HL-60 (cell line): ENCODE data around the gene SBF1.

Experiments
- CTCF ChIP-seq: IDR thresholded peaks from one replicate; pipeline ENCODE4 v1.5.1; 2011; ENCODE audit warnings: low read length, control low read depth, inconsistent platforms; ENCODE audit not compliant: insufficient read depth
- GABPA ChIP-seq: IDR thresholded peaks from 2 replicates; pipeline ENCODE4 v1.6.1; 2012; ENCODE audit warnings: low read depth
- POLR2AphosphoS5 ChIP-seq: IDR thresholded peaks from 2 replicates; pipeline ENCODE4 v1.6.1; 2012; ENCODE audit warnings: low read depth
- REST ChIP-seq: IDR thresholded peaks from 2 replicates; pipeline ENCODE4 v1.6.1; 2012; ENCODE audit warnings: low read depth; ENCODE audit not compliant: insufficient replicate concordance
- SPI1 ChIP-seq: IDR thresholded peaks from 2 replicates; pipeline ENCODE4 v1.6.1; 2012; ENCODE audit warnings: low read depth, mild to moderate bottlenecking, borderline replicate concordance

- TF ChIP-seq CTCF, result no peak
- TF ChIP-seq GABPA, result no peak
- no peak for TF ChIP-seq REST
- no peak for TF ChIP-seq POLR2AphosphoS5
- no peak for TF ChIP-seq SPI1
Measured at GRCh38 chr22:50516891-50517290, 42.1 kb upstream of the SBF1 start.
